ENCODE data around the gene RAB6C. TPM values are rescaled to one million over a fixed set of nuclear protein-coding genes. Genes with fewer than 3 reads are reported as not detected.
"Not testable (repeated sequence)": the region's sequence is repeated elsewhere in the genome, so short reads cannot be mapped to it uniquely, and the experiment has no call there.

Gene RAB6C
- 1 to 10 TPM in 1 of 10 donors, under 1 TPM in 6, not detected in 3; 0.20 to 1.0 (median 0.33) TPM for polyA plus RNA-seq (ENCODE audit: insufficient read length in 10 of 10)
- long read RNA-seq, donor 1, result 0 reads
- long read RNA-seq, donor 2, result 0 reads
- long read RNA-seq, donor 3, result 0 reads
- long read RNA-seq, donor 4, result 0 reads
- long read RNA-seq, donor 5, result 0 reads
- long read RNA-seq, donor 6, result 0 reads
- long read RNA-seq, donor 7, result 0 reads
- long read RNA-seq, donor 8, result 0 reads
- long read RNA-seq, donor 9, result 0 reads

DNA sequence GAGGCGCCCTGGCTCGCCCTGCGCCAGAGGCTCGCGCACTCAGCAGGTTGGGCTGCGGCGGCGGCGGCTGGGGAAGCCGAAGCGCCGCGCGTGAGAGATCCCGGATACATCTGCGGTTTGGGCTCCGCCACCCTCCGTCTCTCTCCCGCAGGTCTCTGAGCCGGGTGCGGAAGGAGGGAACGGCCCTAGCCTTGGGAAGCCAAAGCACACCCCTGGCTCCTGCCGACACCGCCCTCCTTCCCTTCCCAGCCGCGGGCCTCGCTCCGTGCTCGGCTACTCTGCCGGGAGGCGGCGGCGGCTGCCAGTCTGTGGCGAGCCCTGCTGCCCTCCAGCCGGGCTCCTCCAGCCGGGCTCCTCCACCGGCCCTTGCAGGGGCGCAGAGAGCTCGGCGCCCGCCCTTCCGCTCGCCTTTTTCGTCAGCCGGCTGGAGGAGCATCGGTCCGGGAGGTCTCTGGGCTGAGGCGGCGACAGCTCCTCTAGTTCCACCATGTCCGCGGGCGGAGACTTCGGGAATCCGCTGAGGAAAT, at the start of gene RAB6C:
Gene RAB6C (plus strand): TSS at position 38 of the 527 bp plus-strand sequence. CDS start 450 bp downstream, at position 488.
- DNase-seq, result peak in 2 of 3 donors; percentile 21 to 62

DNA sequence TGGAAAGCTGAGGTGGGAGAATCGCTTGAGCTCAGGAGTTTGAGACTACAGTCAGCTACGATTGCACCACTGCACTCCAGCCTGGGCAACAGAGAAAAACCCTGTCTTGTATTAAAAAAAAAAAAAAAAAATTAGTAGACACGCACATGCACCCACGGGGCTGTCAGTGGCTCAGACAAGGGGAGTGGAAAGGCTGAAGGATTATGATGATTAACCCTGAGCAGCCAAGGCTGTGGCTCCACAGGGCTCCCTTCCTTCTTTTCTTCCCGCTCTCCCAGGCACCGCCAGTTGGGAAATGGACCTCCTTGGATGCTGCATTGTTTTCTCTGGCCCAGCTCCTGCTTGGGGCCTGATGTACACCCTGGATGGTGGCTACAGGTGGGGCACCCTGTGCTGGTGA, 49.0 kb upstream of the RAB6C start:
- no peak for DNase-seq

DNA sequence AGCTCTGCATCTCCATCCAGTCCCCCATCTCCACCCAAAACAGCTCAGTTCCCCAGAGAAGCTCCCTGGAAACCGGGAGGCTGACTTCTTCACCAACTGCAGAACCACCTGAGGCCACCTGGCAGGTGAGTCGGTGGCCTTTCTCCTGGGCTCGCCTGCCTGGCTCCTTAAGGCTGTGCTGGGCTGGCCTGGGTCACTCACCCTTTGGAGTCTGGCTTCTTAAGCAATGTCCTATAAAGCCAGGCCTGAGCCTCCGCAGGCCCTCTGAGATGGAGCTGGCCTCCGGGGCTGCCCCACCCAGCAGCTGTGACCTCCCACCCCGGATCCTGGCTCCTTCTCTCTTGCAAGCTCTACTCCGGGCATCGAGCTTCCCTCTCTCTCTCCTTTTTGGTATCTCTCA, 46.1 kb upstream of the RAB6C start:
- DNase-seq, result not testable (repeated sequence)

DNA sequence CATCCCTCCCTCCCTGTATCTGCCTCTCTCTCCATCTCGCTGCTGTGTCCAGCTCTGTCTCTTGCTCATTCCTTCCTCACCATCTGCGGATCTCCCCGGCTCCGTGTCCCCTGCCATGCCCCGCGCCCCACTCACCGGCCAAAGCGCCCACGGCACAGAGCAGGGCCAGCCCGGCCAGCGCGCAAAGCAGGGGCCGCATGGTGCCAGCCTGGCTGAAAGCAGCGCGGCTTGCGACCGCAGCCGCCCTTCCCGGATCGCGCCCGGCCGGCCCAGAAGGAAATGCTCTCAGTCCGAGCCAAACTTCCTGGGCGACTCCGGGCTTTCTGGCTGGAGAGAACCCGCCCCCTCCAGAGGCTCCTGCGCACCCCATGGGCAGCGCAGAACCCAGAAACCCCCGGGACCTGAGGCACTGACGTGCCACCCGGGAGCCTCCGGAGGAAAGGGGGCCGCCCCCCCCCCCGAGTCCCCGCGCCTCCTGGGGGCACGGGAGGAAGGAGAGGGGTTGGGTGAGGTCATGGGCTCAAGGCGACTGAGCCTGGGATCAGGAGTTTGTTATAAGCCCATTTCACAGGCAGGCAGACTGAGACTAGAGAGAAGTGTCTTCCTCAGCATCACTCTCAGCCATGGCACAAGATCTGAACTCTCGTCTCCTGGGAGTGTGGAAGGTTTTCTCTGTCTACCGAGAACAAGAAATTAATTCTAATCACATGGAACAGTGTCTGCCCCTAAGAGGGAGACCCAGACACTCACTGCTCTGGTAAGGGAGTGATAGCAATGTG, 45.2 kb upstream of the RAB6C start:
- peak in 1 of 3 donors; percentile 28 for DNase-seq

DNA sequence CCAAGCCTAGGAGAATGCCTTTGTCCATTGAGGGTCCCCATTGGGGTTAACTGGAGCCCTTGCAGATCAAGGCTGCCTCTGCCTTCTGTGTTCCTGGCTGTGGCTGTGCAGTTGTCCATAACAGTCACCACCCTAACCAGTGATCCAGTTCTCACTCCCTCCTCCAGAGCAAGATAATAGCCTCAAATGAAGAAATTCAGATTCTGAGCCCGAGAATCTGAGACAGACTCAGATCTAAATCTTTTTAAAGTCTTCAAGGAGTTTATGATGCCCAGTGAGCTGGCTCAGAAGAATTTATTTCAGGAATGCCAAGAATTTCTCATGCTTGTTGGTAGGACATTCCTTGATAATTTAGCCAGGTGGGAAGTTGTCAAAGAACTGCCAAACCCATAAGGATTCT, 44.3 kb upstream of the RAB6C start:
- DNase-seq, result no peak

DNA sequence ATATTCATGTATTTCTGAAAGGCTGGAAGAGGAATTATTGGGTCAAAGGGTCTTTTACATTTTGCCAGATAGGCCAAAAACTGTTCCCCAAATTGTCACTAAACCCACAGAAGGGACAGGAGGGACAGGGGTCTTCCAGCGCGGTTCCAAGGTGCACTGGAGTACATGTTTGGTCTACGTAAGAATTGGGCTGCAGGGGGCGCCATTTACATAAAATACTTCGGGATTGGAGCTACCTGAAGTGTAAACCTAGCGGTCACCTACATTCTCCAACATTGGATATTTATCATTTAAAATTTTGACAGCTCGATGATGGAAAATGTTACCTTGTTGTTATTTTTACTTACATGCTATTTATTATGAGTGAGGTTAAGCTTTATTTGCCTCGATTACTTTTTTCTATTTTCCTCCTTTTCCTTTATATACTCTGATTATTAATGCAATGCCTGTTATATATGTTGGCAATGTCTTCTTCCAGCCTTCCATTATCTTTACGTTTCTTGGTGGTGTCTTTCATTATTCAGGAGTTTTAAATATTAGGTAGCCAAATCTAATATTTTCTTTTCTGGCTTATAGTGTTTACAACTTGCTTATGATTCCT, 43.0 kb upstream of the RAB6C start:
- peak; percentile 5 to 36 (median 24) for DNase-seq

DNA sequence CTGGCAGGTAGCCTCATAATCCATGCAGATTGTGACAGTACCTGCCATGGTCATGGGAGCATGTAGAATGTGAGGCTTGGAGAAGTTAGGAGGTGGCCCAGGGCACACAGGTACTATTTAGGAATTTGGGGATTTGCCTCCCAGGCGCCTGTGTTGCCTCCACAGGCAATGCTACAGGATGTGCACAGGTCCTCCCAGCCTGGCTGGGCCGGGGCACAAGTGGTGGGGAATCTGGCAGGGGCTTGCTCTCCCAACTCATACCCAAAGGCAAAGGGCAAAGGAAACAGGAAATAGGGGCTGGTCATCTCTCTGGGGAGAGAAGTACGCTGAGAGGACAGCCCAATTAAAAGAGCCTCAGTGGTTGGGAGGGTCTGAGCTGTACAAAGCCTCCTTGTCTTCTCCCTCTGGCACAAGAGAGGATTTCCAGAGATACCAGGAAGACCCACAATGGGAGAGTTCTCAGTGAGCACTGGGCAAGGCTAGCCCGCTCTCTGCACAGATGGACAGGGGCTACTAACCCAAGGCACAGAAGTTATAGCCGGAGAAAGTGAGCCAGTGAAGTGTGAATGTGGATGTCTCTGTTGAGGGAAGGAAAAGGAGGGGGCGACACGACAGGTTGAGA, 40.5 kb upstream of the RAB6C start:
- not testable (repeated sequence) for DNase-seq

DNA sequence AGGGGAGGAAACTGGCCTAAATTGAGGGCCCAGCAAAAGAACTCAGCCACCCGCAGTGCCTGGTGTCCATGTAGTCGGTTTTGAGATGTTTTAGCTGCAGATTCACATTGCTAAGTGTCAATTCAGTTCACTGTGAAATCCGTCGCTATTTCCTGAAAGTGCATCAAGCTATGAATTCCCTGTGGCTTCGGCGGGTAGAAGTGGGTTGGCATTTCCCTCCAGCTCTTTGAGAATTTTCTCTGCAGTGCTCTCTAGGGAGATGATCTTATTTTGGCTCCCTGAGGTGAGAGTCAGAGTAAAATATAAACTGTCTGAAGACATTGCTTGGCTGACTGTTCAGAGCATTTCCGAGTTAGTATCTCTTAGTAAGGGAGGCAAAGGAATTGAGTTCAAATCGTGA, 36.0 kb upstream of the RAB6C start:
- not testable (repeated sequence) for DNase-seq

DNA sequence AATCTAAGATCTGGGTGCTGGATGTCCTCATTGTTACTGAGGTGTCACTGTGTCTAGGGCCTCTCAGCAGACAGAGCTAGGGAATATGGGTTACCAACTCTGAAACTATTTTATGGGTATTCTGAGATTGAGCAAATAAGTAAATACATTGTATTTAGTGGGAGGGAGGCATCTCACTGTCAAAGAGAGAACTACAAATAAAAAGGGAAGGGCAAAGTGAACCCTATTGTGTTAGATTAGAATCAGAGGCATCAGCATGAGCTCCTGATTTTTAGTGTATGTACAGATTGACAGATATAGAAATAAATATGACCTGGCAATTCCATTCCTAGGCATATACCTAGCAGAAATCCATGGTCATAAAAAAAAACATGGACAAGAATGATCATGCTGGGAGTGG, 33.9 kb upstream of the RAB6C start:
- no peak for DNase-seq

DNA sequence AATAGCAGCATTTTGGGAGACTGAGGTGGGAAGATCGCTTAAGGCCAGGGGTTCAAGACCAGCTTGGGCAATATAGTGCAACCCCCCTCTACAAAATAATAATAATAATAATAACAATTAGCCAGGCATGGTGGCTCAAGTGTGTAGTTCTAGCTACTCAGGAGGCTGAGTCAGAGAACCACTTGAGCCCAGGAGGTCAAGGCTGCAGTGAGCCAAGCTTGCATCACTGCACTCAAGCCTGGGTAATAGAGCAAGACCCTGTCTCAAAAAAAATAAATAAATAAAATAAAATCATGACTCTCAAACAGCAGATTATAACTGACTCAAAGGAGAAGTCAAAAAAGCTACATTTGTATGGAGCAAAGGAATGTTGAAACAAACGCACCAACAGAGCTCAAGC, 31.8 kb upstream of the RAB6C start:
- not testable (repeated sequence) for DNase-seq

DNA sequence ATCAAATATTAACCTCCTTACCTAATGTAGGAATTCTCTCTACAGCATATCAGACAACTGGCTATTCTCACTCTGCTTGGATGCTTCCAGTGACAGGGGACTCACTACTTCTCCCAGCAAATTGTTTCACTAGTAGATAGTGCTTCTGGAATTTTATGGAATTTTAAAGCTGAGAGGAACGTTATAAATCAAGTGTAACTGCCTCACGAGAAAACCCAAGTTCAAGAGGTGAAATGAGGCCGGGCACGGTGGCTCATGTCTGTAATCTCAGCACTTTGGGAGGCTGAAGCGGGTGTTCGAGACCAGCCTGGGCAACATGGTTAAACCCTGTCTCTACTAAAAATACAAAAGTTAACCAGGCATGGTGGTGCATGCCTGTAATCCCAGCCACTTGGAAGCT, 23.3 kb upstream of the RAB6C start:
- DNase-seq, result not testable (repeated sequence)

DNA sequence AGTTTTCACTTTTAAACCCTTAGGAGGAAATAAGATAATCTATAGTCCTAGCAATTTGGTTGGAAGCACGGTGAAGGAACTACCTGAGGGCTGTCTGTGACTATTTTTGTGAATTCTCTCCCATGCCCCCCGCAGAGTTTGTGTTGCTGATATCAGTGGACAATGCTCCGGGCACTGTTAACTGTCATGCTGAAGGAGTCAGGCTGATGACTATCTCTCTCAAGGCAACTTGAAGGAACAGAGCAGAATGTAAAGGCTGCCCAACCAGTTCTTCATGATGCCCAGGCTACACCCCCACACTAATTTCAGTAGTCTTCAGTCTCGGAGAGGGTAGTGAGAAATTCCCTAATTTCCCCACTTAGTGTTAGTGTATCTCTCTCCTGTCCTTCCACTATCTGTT, 21.6 kb upstream of the RAB6C start:
- DNase-seq, result no peak

DNA sequence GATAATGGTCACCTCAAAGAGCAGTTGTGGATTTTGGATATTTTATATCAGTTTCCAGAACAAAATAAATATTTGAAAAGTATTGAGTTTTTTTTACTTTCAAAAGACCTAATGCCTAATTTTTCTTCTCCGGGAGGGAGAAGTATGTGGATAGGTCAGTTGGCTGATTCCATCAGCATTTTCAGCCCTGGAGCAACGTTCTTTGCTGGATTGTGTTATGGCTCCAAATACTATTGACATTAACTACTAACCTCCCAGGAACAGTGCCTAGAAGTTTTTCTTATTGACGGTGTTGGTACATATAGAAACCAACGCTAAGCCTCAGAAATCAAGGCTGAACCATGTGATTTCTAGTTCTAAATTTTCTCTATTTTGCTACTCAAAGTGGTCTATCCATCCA, 20.7 kb upstream of the RAB6C start:
- DNase-seq, result not testable (repeated sequence)

DNA sequence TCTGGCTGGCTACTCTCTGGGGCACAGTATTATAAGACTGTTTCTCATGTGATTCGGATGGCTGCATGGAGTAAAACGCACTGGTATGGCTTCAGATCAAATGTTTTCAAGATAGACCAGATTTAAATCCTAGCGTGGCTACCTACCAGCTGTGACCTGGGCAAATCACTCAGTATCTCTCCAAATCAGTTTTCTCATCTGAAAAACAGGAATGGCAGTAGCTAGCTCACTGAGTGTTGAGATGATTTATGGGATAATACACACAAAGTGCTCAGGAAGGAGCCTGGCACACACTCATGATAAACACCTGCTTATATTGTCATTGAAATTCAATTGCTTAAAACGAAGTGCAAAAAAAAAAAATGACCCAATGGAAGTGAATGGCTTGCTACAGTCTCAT, 10.9 kb upstream of the RAB6C start:
- not testable (repeated sequence) for DNase-seq

DNA sequence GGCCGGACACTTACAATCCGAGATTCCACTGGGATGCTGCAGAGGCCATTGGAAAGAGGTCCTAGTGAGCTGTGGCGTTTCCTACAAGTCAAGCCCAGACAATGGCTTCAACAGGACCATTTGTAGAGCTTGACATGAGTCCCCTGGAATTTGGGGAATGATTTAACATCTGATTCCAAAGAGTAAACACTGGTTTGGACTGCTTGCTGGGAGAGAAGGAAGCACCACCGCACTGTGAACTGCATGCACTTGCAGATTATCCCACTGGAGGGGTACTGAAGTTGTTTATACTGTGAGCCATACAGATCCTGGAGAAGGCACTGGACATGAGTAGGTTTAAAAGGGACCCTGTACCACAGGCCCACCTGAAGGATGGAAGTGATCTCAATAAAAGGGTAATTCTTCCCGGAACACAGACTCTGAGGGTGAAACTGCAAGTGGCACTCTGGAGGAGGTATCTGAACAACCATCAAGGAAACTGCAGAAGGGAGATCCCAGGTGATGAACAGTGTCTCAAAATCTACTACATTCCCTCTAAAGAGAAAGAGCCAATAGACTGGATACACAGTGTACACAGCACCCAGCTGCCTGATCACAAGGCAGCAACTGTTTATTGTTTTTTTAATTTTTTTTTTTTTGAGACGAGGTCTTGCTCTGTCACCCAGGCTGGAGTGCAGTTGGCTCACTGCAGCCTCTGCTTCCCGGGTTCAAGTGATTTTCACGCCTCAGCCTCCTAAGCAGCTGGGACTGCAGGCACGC, 4.3 kb upstream of the RAB6C start:
- DNase-seq, result no peak

DNA sequence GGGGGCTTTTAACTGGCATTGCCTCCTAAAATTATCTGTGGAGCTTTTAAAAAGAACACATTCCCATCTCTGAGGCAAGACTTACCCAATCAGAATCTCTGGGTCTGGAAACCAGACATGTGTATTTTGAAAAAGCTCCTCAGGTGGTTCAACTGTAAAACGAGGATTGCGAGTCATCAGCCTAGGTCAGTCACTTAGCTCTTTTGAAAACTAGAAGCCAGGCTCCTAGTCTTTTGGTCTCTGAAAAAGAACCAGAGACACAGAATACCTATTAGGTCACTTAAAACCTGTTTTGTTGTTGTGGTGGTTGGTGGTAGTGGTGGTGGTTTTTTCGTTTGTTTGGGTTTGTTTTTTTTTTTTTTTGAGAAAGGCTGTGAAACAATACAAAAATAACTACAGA, 2.5 kb upstream of the RAB6C start:
- DNase-seq, result not testable (repeated sequence)

DNA sequence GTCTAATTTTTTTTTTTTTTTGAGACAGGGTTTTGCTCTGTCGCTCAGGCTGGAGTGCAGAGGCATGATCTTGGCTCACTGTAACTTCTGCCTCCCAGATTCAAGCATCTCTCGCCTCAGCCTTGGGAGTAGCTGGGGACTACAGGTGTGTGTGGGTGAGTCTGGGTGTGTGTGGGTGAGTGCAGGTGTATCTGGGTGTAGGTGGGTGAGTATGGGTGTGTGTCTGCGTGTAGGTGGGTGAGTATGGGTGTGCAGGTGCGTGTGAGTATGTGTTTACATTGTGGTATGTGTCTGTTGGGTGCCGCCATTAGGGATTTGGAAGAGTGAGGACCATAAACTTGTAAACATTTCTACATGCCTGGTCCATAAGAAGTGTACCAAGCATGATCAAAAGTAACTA, 1.5 kb upstream of the RAB6C start:
- no peak for DNase-seq

DNA sequence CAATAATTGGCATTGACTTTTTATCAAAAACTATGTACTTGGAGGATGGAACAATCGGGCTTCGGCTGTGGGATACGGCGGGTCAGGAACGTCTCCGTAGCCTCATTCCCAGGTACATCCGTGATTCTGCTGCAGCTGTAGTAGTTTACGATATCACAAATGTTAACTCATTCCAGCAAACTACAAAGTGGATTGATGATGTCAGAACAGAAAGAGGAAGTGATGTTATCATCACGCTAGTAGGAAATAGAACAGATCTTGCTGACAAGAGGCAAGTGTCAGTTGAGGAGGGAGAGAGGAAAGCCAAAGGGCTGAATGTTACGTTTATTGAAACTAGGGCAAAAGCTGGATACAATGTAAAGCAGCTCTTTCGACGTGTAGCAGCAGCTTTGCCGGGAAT, 780 bp downstream of the RAB6C start:
- peak in 1 of 3 donors; percentile 15 for DNase-seq

DNA sequence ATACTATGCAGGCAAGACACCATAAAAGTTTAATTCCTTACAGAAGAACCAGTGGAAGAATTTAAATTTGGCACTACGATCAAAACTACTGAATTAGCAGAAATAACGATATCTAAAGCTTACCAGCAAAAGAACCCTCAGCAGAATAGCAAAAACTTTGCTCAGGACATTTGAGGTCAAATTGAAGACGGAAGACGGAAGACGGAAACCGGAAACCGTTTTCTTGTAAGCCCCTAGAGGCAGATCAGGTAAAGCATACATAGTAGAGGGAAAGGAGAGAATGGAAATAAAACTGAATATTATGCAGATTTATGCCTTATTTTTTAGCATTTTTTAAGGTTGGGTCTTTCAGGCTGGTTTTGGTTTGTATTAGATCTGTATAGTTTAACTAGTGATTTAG, 2.2 kb downstream of the RAB6C start:
- not testable (repeated sequence) for DNase-seq

DNA sequence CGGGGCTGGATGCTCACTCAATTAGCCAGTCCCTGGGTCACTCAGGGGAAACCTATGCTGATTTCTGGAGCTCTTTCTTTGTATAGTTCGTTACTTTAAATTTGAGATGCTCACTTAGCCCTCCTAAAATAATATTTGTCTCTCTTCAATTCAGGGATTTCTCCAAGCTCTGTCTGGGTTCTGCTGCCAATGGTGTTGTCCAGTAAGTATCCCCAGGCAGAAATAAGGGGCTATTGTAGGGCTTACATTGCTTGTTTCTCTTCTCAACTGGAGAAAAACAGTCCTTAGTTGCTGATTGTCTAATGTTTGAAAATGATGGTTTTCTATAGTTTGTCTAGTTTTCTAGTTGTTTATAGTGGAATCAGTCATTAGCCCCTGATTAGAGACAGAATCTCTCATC, 5.0 kb downstream of the RAB6C start:
- no peak for DNase-seq

DNA sequence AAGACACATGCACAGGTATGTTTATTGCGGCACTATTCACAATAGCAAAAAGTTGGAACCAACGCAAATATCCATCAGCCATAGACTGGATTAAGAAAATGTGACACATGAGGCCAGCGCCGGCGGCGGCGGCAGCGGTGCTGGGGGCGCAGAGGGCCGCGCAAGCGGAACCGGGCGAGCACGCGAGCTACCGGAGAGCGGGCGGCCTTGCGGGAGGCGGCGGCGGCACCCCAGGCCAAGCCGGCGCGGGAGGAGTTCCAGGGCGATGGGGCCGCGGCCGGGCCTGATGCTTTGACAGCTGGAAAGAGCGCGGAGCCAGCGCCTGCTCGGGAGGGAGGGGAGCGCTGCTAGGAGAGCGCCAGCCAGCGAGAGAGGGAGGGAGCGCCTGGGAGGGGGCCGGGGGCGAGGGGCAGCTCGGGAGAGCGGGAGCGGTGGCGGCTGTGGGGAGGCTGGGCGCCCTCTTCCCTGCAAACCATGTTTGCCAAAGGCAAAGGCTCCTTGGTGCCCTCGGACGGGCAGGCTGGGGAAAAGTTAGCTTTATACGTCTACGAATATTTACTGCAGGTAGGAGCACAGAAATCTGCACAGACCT, 13.0 kb downstream of the RAB6C start:
- not testable (repeated sequence) for DNase-seq

All from muscle of back (tissue), 13 donors.